ENCODE measurements around the gene MAPK11. TPM values are rescaled to one million over a fixed set of nuclear protein-coding genes. Genes with fewer than 3 reads are reported as not detected.

MAPK11 gene
- total RNA-seq, 1 donor from 2014 or later, result 131 TPM

DNA sequence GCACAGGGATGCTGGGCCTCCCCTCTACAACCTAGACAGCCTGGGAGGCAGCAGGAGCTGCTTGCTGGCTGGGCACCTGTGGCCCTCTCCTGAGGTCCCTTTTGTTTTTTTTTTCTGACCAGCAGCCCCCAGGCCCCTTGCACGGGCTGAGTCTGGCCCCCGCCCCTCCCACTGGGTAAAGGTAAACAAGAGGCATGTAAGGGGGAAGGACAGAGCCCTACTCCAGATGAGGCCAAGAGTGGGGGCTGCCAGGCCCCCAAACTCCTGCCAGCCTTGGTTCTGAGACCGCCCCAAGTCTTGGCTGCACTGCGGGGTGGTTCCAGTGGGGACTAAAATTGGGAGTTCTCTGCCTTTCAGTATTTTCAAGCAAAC is 28.1 kb upstream of the MAPK11 start:
- peaks cover 4% of the 10 kb centered on the region for H3K27me3 Mint-ChIP-seq (ENCODE audit: unreplicated experiment)
- TF ChIP-seq, protein P1, sequence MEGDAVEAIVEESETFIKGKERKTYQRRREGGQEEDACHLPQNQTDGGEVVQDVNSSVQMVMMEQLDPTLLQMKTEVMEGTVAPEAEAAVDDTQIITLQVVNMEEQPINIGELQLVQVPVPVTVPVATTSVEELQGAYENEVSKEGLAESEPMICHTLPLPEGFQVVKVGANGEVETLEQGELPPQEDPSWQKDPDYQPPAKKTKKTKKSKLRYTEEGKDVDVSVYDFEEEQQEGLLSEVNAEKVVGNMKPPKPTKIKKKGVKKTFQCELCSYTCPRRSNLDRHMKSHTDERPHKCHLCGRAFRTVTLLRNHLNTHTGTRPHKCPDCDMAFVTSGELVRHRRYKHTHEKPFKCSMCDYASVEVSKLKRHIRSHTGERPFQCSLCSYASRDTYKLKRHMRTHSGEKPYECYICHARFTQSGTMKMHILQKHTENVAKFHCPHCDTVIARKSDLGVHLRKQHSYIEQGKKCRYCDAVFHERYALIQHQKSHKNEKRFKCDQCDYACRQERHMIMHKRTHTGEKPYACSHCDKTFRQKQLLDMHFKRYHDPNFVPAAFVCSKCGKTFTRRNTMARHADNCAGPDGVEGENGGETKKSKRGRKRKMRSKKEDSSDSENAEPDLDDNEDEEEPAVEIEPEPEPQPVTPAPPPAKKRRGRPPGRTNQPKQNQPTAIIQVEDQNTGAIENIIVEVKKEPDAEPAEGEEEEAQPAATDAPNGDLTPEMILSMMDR (IDR thresholded peaks at IDR 0.05; ENCODE audit: partially characterized antibody, unreplicated experiment), result no peak
- H3K9me3 Mint-ChIP-seq (ENCODE audit: unreplicated experiment), result peaks cover 4% of the 10 kb centered on the region
- no peak overlapping the region for H3K4me3 Mint-ChIP-seq (ENCODE audit: unreplicated experiment)
- H3K27ac Mint-ChIP-seq (ENCODE audit: unreplicated experiment), result no peak overlapping the region
- H3K36me3 Mint-ChIP-seq (ENCODE audit: unreplicated experiment), result no peaks in the 10 kb centered on the region
- DNase-seq, result no peak
- no peaks in the 10 kb centered on the region for H3K4me1 Mint-ChIP-seq (ENCODE audit: low read depth, unreplicated experiment)

DNA sequence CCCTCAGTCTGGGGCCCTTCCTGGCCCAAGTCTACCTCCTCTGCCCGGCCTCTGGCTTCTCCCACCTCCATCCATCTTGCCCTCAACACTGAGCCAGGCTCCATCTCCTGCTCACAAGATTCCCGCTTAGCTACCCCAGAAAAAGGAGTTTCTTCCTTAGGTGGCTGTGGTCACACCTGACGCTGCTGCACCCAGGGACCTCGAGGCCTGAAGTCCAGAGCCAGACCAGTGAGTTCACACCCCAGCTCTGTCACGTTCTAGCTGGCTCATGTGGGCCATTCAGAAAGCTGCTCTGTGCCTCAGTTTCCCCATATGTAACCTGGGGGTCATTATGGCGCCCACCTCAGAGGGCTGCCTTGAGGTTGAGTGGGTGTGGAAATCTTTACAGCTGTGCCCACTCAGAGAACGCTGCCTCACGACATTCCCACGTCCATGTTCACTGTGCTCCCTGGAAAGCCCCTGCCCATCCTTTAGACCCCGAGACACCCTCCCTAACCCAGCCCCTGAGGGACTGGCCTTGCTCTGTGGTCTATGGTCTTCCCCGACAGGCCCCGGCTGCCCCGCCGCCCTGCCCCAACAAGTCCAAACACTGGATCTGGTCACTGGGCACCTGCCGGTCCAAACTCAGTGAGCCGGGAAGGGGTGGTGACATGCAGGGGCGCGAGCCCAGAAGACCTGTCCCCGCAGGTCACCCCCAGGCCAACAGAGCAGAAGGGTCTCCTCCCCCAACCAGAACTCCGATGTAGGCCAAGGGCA is 27.5 kb upstream of the MAPK11 start:
- Mint-ChIP-seq H3K27ac (ENCODE audit: unreplicated experiment) (no peak overlapping the region), H3K9me3 (ENCODE audit: unreplicated experiment) (peaks cover 2% of the 10 kb centered on the region), H3K4me1 (ENCODE audit: low read depth, unreplicated experiment) (no peaks in the 10 kb centered on the region), H3K36me3 (ENCODE audit: unreplicated experiment) (no peaks in the 10 kb centered on the region), H3K4me3 (ENCODE audit: unreplicated experiment) (peak overlapping the region; percentile 25), H3K27me3 (ENCODE audit: unreplicated experiment) (peaks cover 2% of the 10 kb centered on the region)
- DNase-seq, result no peak
- TF ChIP-seq, protein P1 (IDR thresholded peaks at IDR 0.05; ENCODE audit: partially characterized antibody, unreplicated experiment), result no peak

DNA sequence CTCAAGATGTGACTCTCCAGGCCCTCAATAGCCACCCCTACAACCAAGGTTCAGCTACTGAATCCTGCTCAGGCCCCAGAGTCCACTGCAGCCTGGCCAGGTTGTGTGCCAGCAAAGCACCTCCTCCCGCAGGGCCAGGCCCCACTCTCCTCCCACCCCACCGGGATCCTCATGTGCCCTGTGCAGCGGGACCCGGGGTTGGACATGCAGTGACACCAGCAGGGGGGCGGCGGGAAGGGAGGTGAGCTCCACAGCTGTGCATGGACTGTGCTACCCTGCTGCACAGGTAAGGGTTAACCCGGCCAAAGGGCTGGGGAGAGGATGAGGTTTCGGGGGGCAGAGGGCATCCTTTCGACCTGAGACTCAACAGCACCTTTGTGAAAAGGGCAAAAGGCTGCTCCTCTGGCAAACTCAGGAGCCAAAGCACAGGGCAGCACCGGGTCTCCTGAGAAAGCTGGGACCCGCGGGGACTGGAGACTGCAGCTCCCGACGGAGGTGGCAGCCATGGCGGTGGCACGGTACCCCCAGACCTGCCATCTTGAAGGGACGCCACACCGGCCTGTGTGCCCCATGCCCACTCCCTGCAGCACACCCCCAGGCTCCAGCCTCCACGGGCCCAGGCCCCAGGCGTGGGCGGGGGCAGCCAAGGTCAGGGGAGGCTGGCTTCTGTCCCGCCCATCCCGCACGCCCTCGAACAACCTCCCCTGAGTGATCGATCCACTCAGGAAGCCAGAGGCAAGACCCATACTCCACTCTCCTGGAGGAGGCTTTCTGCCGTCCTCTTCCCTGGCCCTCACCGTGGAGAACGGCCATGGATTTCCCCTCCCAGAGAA is 26.7 kb upstream of the MAPK11 start:
- Mint-ChIP-seq H3K27me3 (ENCODE audit: unreplicated experiment) (peaks cover 1% of the 10 kb centered on the region), H3K9me3 (ENCODE audit: unreplicated experiment) (peaks cover 5% of the 10 kb centered on the region), H3K36me3 (ENCODE audit: unreplicated experiment) (no peaks in the 10 kb centered on the region), H3K4me3 (ENCODE audit: unreplicated experiment) (no peak overlapping the region), H3K4me1 (ENCODE audit: low read depth, unreplicated experiment) (peaks cover 3% of the 10 kb centered on the region), H3K27ac (ENCODE audit: unreplicated experiment) (no peak overlapping the region)
- TF ChIP-seq, protein P1 (IDR thresholded peaks at IDR 0.05; ENCODE audit: partially characterized antibody, unreplicated experiment), result no peak
- no peak for DNase-seq

DNA sequence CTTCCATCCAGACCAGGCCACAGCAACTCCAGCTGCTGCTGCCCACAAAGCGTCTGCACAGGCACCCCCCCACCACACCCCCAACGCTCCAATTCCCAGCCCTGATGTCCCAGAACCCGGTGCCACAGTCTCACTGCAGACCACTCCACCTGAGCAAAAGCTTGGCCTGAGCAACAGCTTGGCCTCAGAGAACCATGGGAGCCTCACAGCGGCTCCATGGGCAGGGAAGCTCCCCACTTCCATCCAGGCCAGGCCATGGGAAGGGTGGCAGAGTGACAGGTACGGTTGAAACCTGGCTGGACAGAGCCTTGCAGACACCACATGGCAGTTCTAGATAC is 24.1 kb upstream of the MAPK11 start:
- Mint-ChIP-seq H3K27me3 (ENCODE audit: unreplicated experiment) (no peaks in the 10 kb centered on the region), H3K9me3 (ENCODE audit: unreplicated experiment) (peaks cover 3% of the 10 kb centered on the region), H3K36me3 (ENCODE audit: unreplicated experiment) (no peaks in the 10 kb centered on the region), H3K4me3 (ENCODE audit: unreplicated experiment) (no peak overlapping the region), H3K27ac (ENCODE audit: unreplicated experiment) (no peak overlapping the region), H3K4me1 (ENCODE audit: low read depth, unreplicated experiment) (peaks cover 3% of the 10 kb centered on the region)
- TF ChIP-seq, protein P1 (IDR thresholded peaks at IDR 0.05; ENCODE audit: partially characterized antibody, unreplicated experiment), result no peak
- no peak for DNase-seq

Measured in glutamatergic neuron (in vitro differentiated cells).